Neural progenitor cell (in vitro differentiated cells): ENCODE data around the gene SLC19A1.

Experiments
- EZH2 ChIP-seq: fragments of 200-600 bp; sonication (generic); IDR thresholded peaks from 2 replicates; pipeline ENCODE4 v1.6.1; 2017; ENCODE audit warnings: antibody characterized with exemption, mild to moderate bottlenecking, moderate library complexity
- TF ChIP-seq, protein P1 (sequence below): fragments of 200-600 bp; sonication (generic); IDR thresholded peaks from 2 replicates; pipeline ENCODE4 v1.5.1; 2017; ENCODE audit warnings: antibody characterized with exemption, mild to moderate bottlenecking

GRCh38 chr21:45589686-45590245, 47.5 kb upstream of the SLC19A1 start:
- TF ChIP-seq, protein P1, sequence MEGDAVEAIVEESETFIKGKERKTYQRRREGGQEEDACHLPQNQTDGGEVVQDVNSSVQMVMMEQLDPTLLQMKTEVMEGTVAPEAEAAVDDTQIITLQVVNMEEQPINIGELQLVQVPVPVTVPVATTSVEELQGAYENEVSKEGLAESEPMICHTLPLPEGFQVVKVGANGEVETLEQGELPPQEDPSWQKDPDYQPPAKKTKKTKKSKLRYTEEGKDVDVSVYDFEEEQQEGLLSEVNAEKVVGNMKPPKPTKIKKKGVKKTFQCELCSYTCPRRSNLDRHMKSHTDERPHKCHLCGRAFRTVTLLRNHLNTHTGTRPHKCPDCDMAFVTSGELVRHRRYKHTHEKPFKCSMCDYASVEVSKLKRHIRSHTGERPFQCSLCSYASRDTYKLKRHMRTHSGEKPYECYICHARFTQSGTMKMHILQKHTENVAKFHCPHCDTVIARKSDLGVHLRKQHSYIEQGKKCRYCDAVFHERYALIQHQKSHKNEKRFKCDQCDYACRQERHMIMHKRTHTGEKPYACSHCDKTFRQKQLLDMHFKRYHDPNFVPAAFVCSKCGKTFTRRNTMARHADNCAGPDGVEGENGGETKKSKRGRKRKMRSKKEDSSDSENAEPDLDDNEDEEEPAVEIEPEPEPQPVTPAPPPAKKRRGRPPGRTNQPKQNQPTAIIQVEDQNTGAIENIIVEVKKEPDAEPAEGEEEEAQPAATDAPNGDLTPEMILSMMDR, result no peak
- TF ChIP-seq EZH2, result no peak
